Measurements from ENCODE around the gene C4orf50.

The C4orf50 gene

DNA sequence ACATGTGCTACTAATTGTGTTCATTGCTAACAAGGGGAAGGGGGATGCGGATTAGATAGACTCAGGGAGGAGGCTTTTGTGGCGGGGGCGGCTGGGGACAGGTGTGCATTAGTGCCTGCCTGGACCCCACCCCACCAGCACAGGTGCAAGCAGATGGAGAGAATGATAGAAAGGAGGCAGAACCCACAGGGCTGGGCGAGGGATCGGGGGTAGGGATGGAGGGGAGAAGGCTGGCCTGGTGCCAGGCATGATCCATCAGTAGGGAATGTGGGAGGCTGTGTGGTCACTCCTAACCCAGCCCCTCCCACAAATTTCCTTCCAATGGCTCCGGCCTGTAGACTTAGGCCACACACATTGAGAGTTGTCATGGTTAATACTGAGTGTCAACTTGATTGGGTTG lies 94.9 kb downstream of the C4orf50 start:
- ChIA-PET POLR2A (no interaction called here), CTCF (no interaction called here)
- H3K4me3 ChIP-seq (ENCODE audit: low read depth, low read length) = no peak overlapping the region
- no peak for DNase-seq (ENCODE audit: low read depth, low spot score)
- TF ChIP-seq, protein P1, sequence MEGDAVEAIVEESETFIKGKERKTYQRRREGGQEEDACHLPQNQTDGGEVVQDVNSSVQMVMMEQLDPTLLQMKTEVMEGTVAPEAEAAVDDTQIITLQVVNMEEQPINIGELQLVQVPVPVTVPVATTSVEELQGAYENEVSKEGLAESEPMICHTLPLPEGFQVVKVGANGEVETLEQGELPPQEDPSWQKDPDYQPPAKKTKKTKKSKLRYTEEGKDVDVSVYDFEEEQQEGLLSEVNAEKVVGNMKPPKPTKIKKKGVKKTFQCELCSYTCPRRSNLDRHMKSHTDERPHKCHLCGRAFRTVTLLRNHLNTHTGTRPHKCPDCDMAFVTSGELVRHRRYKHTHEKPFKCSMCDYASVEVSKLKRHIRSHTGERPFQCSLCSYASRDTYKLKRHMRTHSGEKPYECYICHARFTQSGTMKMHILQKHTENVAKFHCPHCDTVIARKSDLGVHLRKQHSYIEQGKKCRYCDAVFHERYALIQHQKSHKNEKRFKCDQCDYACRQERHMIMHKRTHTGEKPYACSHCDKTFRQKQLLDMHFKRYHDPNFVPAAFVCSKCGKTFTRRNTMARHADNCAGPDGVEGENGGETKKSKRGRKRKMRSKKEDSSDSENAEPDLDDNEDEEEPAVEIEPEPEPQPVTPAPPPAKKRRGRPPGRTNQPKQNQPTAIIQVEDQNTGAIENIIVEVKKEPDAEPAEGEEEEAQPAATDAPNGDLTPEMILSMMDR (IDR thresholded peaks at IDR 0.05; ENCODE audit: insufficient read depth, low read length, missing control alignments) = no peak

GRCh38 chr4:5922556-5922955 lies 95.7 kb downstream of the C4orf50 start:
- DNase-seq (ENCODE audit: low read depth, low spot score) = no peak
- no peak overlapping the region for H3K4me3 ChIP-seq (ENCODE audit: low read depth, low read length)
- ChIA-PET POLR2A (no interaction called here), CTCF (no interaction called here)
- TF ChIP-seq, protein P1 (IDR thresholded peaks at IDR 0.05; ENCODE audit: insufficient read depth, low read length, missing control alignments) = no peak

DNA sequence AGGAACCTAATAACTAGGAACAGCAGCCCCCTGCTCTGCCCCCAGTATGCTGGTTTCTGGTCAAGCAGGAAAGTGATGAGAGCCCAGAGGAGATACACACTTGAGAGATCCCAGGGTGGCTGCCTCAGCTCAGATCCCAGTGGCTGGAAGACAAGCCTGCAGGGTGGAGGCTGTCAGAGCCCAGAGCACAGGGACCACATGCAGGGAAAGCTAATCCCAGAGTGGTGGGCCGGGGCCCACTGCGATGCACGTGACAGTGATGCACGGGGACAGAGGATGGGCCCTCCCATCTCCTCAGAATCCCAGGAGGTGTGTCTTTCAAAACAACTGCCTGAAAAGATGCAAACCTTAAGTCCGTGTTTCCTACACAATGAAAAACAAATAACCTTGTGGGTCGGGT lies 96.2 kb downstream of the C4orf50 start:
- ChIA-PET CTCF (no interaction called here), POLR2A (no interaction called here)
- no peak overlapping the region for H3K4me3 ChIP-seq (ENCODE audit: low read depth, low read length)
- no peak for DNase-seq (ENCODE audit: low read depth, low spot score)
- TF ChIP-seq, protein P1 (IDR thresholded peaks at IDR 0.05; ENCODE audit: insufficient read depth, low read length, missing control alignments) = no peak

- ChIA-PET POLR2A (no interaction called here), CTCF (no interaction called here)
- TF ChIP-seq, protein P1 (IDR thresholded peaks at IDR 0.05; ENCODE audit: insufficient read depth, low read length, missing control alignments) = no peak
- H3K4me3 ChIP-seq (ENCODE audit: low read depth, low read length) = no peak overlapping the region
- DNase-seq (ENCODE audit: low read depth, low spot score) = no peak
Measured at GRCh38 chr4:5921101-5921980, 96.9 kb downstream of the C4orf50 start.

DNA sequence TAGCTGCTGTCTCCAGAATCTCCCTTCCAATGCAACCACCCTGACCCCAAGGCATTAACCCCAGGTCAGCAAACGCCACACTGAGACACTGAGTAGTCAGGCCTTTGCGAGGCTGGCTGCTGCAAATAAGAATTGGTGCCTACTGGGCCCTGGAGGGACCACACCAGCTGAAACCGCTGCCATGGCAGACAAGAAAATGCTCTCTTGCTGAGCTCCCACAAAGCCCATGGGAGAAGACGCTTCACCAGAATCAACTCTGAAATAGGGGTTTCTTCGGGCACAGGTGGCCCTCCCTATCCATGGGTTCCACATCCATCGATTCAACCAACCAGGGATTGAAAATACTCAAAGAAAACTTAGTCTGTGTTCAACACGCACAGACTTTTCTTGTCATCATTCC lies 98.7 kb downstream of the C4orf50 start:
- no peak for DNase-seq (ENCODE audit: low read depth, low spot score)
- no peak overlapping the region for H3K4me3 ChIP-seq (ENCODE audit: low read depth, low read length)
- ChIA-PET POLR2A (no interaction called here), CTCF (no interaction called here)
- TF ChIP-seq, protein P1 (IDR thresholded peaks at IDR 0.05; ENCODE audit: insufficient read depth, low read length, missing control alignments) = no peak

DNA sequence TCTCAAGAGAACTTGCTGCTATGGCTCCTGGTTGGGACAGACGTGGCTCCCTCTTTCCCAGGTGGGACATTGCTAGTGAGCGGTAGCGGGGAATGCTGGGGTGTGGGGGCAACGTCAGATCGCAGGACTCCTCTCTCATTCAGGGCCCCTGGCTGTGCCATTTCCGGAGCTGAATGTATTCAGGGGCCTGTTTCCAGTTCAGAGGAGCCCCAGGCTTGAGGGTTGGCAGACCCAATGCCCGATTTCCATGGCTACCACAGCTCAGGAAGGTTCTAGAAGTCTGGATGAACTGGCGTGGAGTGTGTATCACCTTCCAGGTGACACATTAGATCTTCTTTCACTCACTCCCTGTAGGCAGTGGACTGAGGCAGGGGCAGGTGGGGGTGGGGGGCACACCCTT lies 99.2 kb downstream of the C4orf50 start:
- H3K4me3 ChIP-seq (ENCODE audit: low read depth, low read length) = no peak overlapping the region
- POLR2A ChIA-PET = no interaction called here
- CTCF ChIA-PET = no interaction called here
- TF ChIP-seq, protein P1 (IDR thresholded peaks at IDR 0.05; ENCODE audit: insufficient read depth, low read length, missing control alignments) = no peak
- DNase-seq (ENCODE audit: low read depth, low spot score) = no peak

Data from AG04449 (cell line).